Stimulated activated CD8-positive, alpha-beta memory T cell treated with anti-CD3 and anti-CD28 coated beads, Interleukin-12 subunit alpha, Interleukin-12 subunit beta, amount 100 ng/mL, for 1 hour (primary cell): ENCODE measurements around the gene CHRNG.

Experiments
- DNase-seq: peaks from one replicate; pipeline ENCODE4 v3.0.0-alpha.2; 2020; ENCODE audit warnings: low read depth

The CHRNG gene

GRCh38 chr2:232576995-232577394, 37.5 kb downstream of the CHRNG start:
- DNase-seq: no peak

- DNase-seq: no peak
Measured at GRCh38 chr2:232577841-232578240, 38.3 kb downstream of the CHRNG start.

GRCh38 chr2:232578626-232579025, 39.1 kb downstream of the CHRNG start:
- no peak for DNase-seq

GRCh38 chr2:232580648-232580981, 41.1 kb downstream of the CHRNG start:
- no peak for DNase-seq

- DNase-seq: no peak
Measured at GRCh38 chr2:232581725-232582124, 42.2 kb downstream of the CHRNG start.

GRCh38 chr2:232584238-232584637, 44.7 kb downstream of the CHRNG start:
- no peak for DNase-seq

GRCh38 chr2:232586943-232587505, 47.5 kb downstream of the CHRNG start:
- no peak for DNase-seq

GRCh38 chr2:232587512-232587911, 48.0 kb downstream of the CHRNG start:
- DNase-seq: no peak

- DNase-seq: no peak
Measured at GRCh38 chr2:232588031-232588430, 48.5 kb downstream of the CHRNG start.

GRCh38 chr2:232588680-232589585, 49.4 kb downstream of the CHRNG start:
- no peak for DNase-seq

- DNase-seq: no peak
Measured at GRCh38 chr2:232592772-232593395, 53.4 kb downstream of the CHRNG start.

GRCh38 chr2:232593982-232594381, 54.5 kb downstream of the CHRNG start:
- DNase-seq: no peak
